MCF 10A (cell line): ENCODE measurements around the gene GPR132. TPM values are rescaled to one million over a fixed set of nuclear protein-coding genes. Genes with fewer than 3 reads are reported as not detected.

Experiments used
- BruUV-seq: library from RNA; stranded (reverse); fragments of 400-500 nt; replicated peaks from 2 replicates; lab custom pipeline; 2021; lab: Mats Ljungman, UMichigan
- CTCF ChIA-PET: fragments of 300-600 bp; sonication (Branson Sonifier 250); formaldehyde crosslinking; extraction: SDS; loops from one replicate; lab custom pipeline; 2021; ENCODE audit warnings: antibody characterized with exemption, inconsistent platforms; lab: Yijun Ruan, JAX
- POLR2A ChIA-PET: fragments of 300-600, 350-650 bp; sonication (Branson Sonifier 250); formaldehyde crosslinking; extraction: SDS; loops from one replicate; lab custom pipeline; 2020; ENCODE audit warnings: antibody characterized with exemption, inconsistent platforms; lab: Yijun Ruan, JAX
- DNase-seq: peaks from one replicate; pipeline ENCODE4 v3.0.0-alpha.2; 2018; ENCODE audit not compliant: unreplicated experiment
- H3K27ac Mint-ChIP-seq: one replicate; pipeline ENCODE4 v1.8.0; 2022; ENCODE audit warnings: mild to moderate bottlenecking, low read depth, mixed read lengths; ENCODE audit not compliant: unreplicated experiment
- H3K27me3 Mint-ChIP-seq: one replicate; pipeline ENCODE4 v1.8.0; 2022; ENCODE audit warnings: mixed read lengths; ENCODE audit not compliant: insufficient read depth, unreplicated experiment
- H3K36me3 Mint-ChIP-seq: one replicate; pipeline ENCODE4 v1.8.0; 2022; ENCODE audit warnings: mild to moderate bottlenecking, moderate library complexity, mixed read lengths; ENCODE audit not compliant: insufficient read depth, unreplicated experiment
- H3K4me1 Mint-ChIP-seq: one replicate; pipeline ENCODE4 v1.8.0; 2022; ENCODE audit warnings: mixed read lengths; ENCODE audit not compliant: insufficient read depth, unreplicated experiment
- H3K4me3 Mint-ChIP-seq: one replicate; pipeline ENCODE4 v1.8.0; 2022; ENCODE audit warnings: mild to moderate bottlenecking, moderate library complexity, mixed read lengths; ENCODE audit not compliant: unreplicated experiment
- H3K9me3 Mint-ChIP-seq: one replicate; pipeline ENCODE4 v1.8.0; 2022; ENCODE audit warnings: mixed read lengths; ENCODE audit not compliant: unreplicated experiment
- CTCF ChIP-seq: fragments of 200-600 bp; IDR thresholded peaks from one replicate; pipeline ENCODE4 v1.8.0; 2022; ENCODE audit warnings: antibody characterized with exemption, mild to moderate bottlenecking; ENCODE audit not compliant: unreplicated experiment
- intact Hi-C: fragments of 100-400 bp; cut with micrococcal nuclease; formaldehyde crosslinking; loops from 2 replicates; pipeline ENCODE4 v1.14.1; 2022
- total RNA-seq: library from RNA; stranded (reverse); gene quantifications from 2 replicates; pipeline ENCODE4 v1.2.3, GENCODE V29; 2022

Gene GPR132
- total RNA-seq, 1 experiment from 2014 or later, result 0.42 TPM

- intact Hi-C loops, result loop anchor here (1.0 kb wide), 1 partner anchor 51 kb away; no protein-coding TSS in a partner anchor
- Mint-ChIP-seq H3K27ac (peak overlapping the region; percentile 75), H3K9me3 (no peaks in the 10 kb centered on the region), H3K4me1 (peaks cover 23% of the 10 kb centered on the region), H3K36me3 (peaks cover 9% of the 10 kb centered on the region), H3K4me3 (peak overlapping the region; percentile 94), H3K27me3 (no peaks in the 10 kb centered on the region)
- no TSS peak for BruUV-seq
- no peak for TF ChIP-seq CTCF
- CTCF ChIA-PET, result interaction anchor here (1.0 kb wide), 1 partner anchor 49 kb away, joined by 3 read pairs; no protein-coding TSS in a partner anchor
- POLR2A ChIA-PET, result interaction anchor here (0.9 to 18.5 kb wide), 8 partner anchors 9 to 64 kb away, joined by 4 to 636 read pairs (median 6); partner anchors contain the start of gene AHNAK2
- peak; percentile 66 for DNase-seq
These were observed 41.3 kb downstream of the GPR132 start for GRCh38 chr14:105023791-105024480.

GRCh38 chr14:105023144-105023543 lies 42.1 kb downstream of the GPR132 start:
- no peaks in the 10 kb centered on the region for H3K9me3 Mint-ChIP-seq
- H3K27ac Mint-ChIP-seq, result peak overlapping the region; percentile 75
- H3K4me3 Mint-ChIP-seq, result peak overlapping the region; percentile 94
- DNase-seq, result peak; percentile 44
- POLR2A ChIA-PET, result interaction anchor here (0.9 to 18.5 kb wide), 4 partner anchors 9 to 64 kb away, joined by 4 to 636 read pairs (median 7); no protein-coding TSS in a partner anchor
- TF ChIP-seq CTCF, result no peak
- intact Hi-C loops, result no loop called here
- no peaks in the 10 kb centered on the region for H3K27me3 Mint-ChIP-seq
- H3K4me1 Mint-ChIP-seq, result peaks cover 24% of the 10 kb centered on the region
- no TSS peak for BruUV-seq
- CTCF ChIA-PET, result interaction anchor here (1.0 to 1.5 kb wide), 2 partner anchors 21 to 23 kb away, joined by 4 read pairs; no protein-coding TSS in a partner anchor
- peaks cover 9% of the 10 kb centered on the region for H3K36me3 Mint-ChIP-seq

- Mint-ChIP-seq H3K9me3 (no peaks in the 10 kb centered on the region), H3K27me3 (no peaks in the 10 kb centered on the region), H3K36me3 (peaks cover 9% of the 10 kb centered on the region), H3K4me1 (peaks cover 31% of the 10 kb centered on the region), H3K27ac (peak overlapping the region; percentile 94), H3K4me3 (peak overlapping the region; percentile 94)
- POLR2A ChIA-PET, result interaction anchor here (0.6 to 18.5 kb wide), 8 partner anchors 24 to 110 kb away, joined by 3 to 636 read pairs (median 10); partner anchors contain the start of genes AHNAK2 and CLBA1
- TF ChIP-seq CTCF, result no peak
- intact Hi-C loops, result no loop called here
- DNase-seq, result no peak
- no TSS peak for BruUV-seq
- CTCF ChIA-PET, result interaction anchor here (0.6 to 10.3 kb wide), 4 partner anchors 22 to 48 kb away, joined by 3 to 96 read pairs (median 4); no protein-coding TSS in a partner anchor
These were observed 43.0 kb downstream of the GPR132 start for GRCh38 chr14:105022276-105022670.

GRCh38 chr14:105021656-105022275 lies 43.5 kb downstream of the GPR132 start:
- Mint-ChIP-seq H3K27ac (peak overlapping the region; percentile 94), H3K4me1 (peaks cover 35% of the 10 kb centered on the region), H3K36me3 (peaks cover 14% of the 10 kb centered on the region), H3K9me3 (no peaks in the 10 kb centered on the region), H3K4me3 (peak overlapping the region; percentile 94), H3K27me3 (no peaks in the 10 kb centered on the region)
- ChIA-PET CTCF (interaction anchor here (0.6 to 10.3 kb wide), 4 partner anchors 22 to 47 kb away, joined by 3 to 96 read pairs (median 4); no protein-coding TSS in a partner anchor), POLR2A (interaction anchor here (0.6 to 18.5 kb wide), 12 partner anchors 15 to 1483 kb away, joined by 3 to 636 read pairs (median 7); partner anchors contain the start of genes AHNAK2, BRF1 and CLBA1)
- intact Hi-C loops, result no loop called here
- TF ChIP-seq CTCF, result no peak
- peak; percentile 50 for DNase-seq
- TSS peak; percentile 75 for BruUV-seq
